HUDEP-2 (cell line): Measurements from ENCODE around the gene CDH16.
"Not testable (repeated sequence)": the region's sequence is repeated elsewhere in the genome, so short reads cannot be mapped to it uniquely, and the experiment has no call there.

Source experiments
- DNase-seq, 76 experiments: peaks; one replicate each; lab custom pipeline; 2025; ENCODE audit not compliant: unreplicated experiment in 76 of 76; lab: John Stamatoyannopoulos, UW

Gene CDH16

GRCh38 chr16:66881014-66881417, 37.7 kb downstream of the CDH16 start:
- peak in 1 of 76 experiments; percentile 14 for DNase-seq

DNA sequence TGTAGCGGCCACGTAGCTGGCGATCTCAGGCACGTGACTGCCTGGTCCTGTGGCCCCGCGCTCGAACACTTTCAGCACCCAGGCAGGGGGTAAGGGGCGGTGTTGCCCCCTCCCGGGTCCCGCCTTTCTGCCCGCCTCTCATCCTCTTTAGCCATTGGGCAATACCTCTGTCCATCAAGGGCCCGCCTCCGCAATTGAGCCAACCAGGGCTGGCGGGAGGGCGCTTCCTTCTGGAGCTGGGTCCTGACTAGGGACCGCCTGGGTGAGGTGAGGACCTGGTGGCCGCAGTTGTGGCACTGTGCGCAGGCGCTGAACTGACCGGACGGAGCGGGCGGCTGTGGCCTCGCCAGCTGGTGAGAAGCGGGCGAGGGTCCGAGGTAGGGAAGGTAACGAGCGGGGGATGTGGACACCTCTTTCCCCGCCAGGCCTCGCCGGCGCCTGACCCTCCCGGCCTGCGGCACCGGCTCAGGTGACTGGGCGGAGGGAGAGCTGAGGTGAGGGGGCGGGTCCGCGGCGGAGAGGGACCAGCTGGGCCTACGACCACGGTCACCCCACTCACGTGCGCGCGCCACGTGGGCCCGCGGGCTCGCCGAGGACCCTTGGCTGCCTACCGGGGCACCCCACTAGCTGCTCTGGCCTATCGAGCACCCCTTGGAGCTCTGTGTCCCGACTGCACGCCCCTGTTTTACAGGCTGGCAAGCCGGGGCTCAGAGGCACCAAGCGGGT, 38.2 kb downstream of the CDH16 start, which contains the start of gene PDP2:
Gene PDP2 (plus strand): TSS at position 228 of the 726 bp plus-strand sequence. CDS start 3,770 bp downstream, outside the sequence.
- peak in 74 of 76 experiments; percentile 53 to 94 (median 88) for DNase-seq

GRCh38 chr16:66878067-66878466, 40.6 kb downstream of the CDH16 start:
- no peak for DNase-seq

- no peak for DNase-seq
Observed at GRCh38 chr16:66874079-66874775, 44.5 kb downstream of the CDH16 start.

GRCh38 chr16:66873685-66874055, 45.0 kb downstream of the CDH16 start:
- no peak for DNase-seq

DNA sequence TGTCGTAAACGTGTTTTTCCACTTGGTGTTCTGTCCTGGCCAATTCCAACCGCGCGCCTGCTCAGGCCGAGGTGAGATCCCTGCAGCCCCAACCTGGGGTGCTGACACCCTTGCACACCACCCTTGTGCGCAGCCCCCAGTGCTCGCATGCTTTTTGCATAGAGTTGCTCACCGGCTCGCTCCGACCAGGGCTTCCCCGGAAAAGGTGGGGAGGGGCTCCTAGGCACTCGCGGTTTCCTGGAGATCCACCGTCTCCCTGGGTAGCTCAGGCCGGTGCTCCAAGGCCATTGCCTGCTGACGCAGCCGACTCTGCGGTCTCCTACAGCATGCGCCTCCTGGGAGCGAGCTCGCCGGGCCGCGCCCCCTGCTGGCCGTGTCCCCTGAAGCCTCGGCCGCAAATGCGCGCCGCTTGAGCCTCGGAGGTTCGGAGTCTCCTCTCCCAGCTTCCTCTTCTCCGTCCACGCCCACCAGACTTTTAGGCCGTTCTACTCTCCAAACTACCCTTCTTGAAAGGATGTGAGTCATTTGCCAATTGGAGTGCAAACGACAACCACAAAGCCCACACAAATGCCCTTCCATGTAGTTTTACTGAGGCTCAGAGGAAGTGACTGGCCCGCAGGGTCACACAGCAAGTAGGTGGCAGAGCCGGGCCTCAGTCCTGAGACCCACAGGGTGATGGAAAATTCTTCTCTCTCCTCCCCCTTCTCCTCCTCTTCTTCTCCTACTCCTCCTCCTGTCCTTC, 45.6 kb downstream of the CDH16 start:
- DNase-seq: peak in 73 of 76 experiments; percentile 30 to 92 (median 79)

- no peak for DNase-seq
Observed at GRCh38 chr16:66872559-66872942, 46.1 kb downstream of the CDH16 start.

- DNase-seq: no peak
Observed at GRCh38 chr16:66871840-66872239, 46.8 kb downstream of the CDH16 start.

GRCh38 chr16:66871363-66871762, 47.3 kb downstream of the CDH16 start:
- not testable (repeated sequence) for DNase-seq

DNA sequence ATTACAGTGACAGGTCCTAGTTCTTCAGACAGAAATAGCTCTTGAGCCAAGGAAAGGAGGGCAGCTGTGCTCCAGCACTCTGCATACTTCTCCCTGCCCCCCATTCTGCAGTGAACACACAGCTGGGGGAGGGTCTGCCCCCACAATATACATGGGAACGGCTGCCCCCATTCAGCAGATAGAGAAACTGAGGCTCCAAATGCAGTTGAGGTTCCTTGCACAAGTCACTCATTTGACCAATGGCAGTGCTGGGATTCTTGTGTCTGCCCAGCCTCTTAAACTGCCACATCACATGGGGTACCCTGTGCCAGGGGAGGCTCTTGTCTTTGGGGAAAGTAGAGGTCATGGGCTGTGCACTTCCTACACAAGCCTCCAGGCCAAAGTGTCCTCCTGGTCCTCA, 49.3 kb downstream of the CDH16 start:
- DNase-seq: no peak

DNA sequence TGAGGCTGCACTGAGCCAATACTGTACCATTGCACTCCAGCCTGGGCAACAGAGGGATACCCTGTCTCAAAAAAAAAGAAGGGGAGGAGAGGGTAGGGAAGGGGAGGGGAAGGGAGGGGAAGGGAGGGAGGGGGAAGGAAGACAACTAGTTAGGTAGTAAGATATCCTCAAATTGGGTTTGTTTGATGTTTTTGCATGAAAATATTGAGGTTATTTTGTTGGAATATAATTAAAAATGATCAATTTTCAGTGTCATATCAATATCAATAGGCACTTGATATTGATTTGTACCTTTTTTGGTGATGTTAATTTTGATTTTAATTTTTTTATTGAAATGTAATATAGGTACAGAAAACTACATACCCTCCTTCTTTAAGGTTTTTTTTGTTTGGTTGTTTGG, 55.0 kb downstream of the CDH16 start:
- DNase-seq: no peak

GRCh38 chr16:66862023-66862520, 56.6 kb downstream of the CDH16 start:
- DNase-seq: no peak

GRCh38 chr16:66859397-66860068, 59.2 kb downstream of the CDH16 start:
- DNase-seq: no peak

GRCh38 chr16:66858740-66859396, 59.8 kb downstream of the CDH16 start:
- peak in 47 of 76 experiments; percentile 6 to 81 (median 37) for DNase-seq
